Activated T-cell treated with anti-CD3 and anti-CD28 coated beads, Interleukin-2, amount 50 U/mL, for 24 hours (primary cell): ENCODE data around the gene PATJ.
"Not testable (repeated sequence)": the region's sequence is repeated elsewhere in the genome, so short reads cannot be mapped to it uniquely, and the experiment has no call there.

Experiments used
- DNase-seq: peaks from one replicate; pipeline ENCODE4 v3.0.0-alpha.2; 2020
- H3K27ac Mint-ChIP-seq: 2 replicates; pipeline ENCODE4 v1.8.0; 2020; ENCODE audit warnings: mild to moderate bottlenecking, mixed read lengths
- H3K27me3 Mint-ChIP-seq: 2 replicates; pipeline ENCODE4 v1.8.0; 2020; ENCODE audit warnings: mixed read lengths
- H3K36me3 Mint-ChIP-seq: 2 replicates; pipeline ENCODE4 v1.8.0; 2020; ENCODE audit warnings: low read depth, mixed read lengths
- H3K4me1 Mint-ChIP-seq: 2 replicates; pipeline ENCODE4 v1.8.0; 2020; ENCODE audit warnings: low read depth, mixed read lengths
- H3K4me3 Mint-ChIP-seq: 2 replicates; pipeline ENCODE4 v1.8.0; 2020; ENCODE audit warnings: mild to moderate bottlenecking, moderate library complexity, mixed read lengths
- H3K9me3 Mint-ChIP-seq: 2 replicates; pipeline ENCODE4 v1.8.0; 2020; ENCODE audit warnings: mixed read lengths

Gene PATJ

DNA sequence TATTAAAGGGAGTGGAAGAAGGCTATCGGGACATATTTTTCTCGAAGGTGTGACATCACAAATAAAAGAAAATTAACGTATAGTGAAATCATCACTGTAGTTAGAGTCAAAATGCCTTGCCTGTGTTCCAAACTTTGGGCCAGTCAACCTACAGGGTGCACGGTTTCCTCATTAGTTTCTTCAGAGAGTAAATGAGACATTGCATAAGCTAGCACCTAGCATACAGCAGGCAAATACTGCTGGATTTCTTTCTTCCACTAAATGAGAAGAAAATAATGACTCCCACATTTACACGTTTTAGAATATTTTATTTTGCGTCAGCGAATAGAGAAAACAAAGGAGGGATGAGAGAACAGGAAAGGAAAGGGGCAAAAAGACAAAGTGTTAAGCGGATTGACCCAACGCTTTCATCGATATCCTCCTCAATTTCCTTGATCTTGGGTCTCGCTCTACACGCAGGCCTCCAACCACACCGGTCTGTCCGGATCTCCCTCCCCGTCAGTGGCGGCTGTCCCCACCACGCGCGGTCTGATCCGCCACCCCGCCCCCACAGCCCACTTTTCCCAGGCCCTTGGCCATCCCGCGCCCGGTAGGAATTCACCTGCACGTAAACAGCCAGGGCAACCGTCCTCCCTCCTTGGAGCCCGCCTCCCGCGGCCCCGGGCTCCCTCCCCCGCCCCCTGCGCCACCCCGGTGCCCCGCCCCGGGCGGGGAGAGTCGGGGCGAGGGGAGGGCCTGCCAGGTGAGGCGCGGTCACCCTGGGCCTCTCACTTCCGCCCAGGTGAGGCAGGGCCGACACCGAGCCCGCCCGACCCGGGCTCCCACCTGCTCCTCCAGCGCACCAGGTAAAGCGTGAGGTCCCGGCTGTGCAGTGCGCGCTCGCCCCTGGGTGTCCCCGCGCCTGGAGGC lies at the start of gene PATJ:
Gene PATJ, plus strand, starts transcription at position 770 of the 909 bp plus-strand sequence. CDS start 20,413 bp downstream, outside the sequence.
- DNase-seq: peak; percentile 80
- Mint-ChIP-seq H3K4me1 (peaks cover 25% of the 10 kb centered on the region), H3K27ac (peak within 1 kb of the TSS; percentile 92), H3K4me3 (peak within 1 kb of the TSS; percentile 89), H3K36me3 (no peaks in the 10 kb centered on the region), H3K27me3 (no peaks in the 10 kb centered on the region), H3K9me3 (no peaks in the 10 kb centered on the region)

GRCh38 chr1:61699911-61700851 lies 42.1 kb upstream of the PATJ start:
- no peaks in the 10 kb centered on the region for H3K27me3 Mint-ChIP-seq

DNA sequence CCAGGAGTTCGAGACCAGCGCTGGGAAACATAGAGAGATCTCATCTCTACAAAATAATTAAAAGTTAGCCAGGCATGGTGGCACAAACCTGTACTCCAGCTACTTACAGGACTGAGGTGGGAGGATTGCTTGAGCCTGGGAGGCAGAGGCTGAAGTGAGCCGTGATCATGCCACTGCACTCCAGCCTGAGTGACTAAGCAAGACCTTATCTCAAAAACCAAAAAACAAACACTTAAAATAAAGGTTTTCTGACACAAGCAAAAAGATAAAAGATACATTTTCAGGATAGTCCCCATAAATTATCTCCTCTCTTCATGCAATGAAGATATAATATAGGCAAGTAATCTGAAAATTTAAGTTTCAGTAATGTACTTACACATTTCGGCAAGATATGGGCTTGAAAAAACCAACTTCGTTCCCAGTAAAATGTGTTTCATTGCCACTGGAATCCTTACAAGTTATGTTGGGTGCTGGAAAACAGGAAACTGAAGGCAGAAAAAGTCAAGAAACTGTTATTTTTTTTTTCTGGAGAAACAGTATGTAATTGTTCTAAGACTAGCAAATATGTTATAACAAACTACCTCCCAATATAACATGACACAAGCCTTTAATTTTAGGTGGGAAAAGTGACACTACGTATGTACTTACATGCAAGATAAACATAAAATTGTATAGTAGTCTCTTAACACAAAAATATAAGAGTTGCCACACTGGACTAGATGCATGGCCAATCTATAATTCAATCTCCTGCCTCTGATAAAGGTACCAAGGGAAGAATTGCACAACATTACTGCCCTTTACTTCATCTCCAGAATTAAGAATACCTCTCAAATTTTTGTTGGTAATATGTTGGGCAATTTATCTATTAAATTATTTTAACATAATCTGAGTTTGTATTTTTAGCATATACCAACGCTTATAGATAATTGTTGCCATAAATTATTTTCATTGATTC lies 33.0 kb upstream of the PATJ start:
- Mint-ChIP-seq H3K27me3 (no peaks in the 10 kb centered on the region), H3K27ac (no peak overlapping the region), H3K36me3 (peaks cover 81% of the 10 kb centered on the region), H3K4me3 (no peak overlapping the region), H3K4me1 (peaks cover 4% of the 10 kb centered on the region), H3K9me3 (no peaks in the 10 kb centered on the region)
- no peak for DNase-seq

More at GRCh38 chr1:61699911-61700851, 42.1 kb upstream of the PATJ start:
- Mint-ChIP-seq H3K4me3 (no peak overlapping the region), H3K27ac (peak overlapping the region; percentile 50), H3K4me1 (no peaks in the 10 kb centered on the region), H3K36me3 (peaks cover 69% of the 10 kb centered on the region), H3K9me3 (no peaks in the 10 kb centered on the region)
- DNase-seq: no peak

- no peaks in the 10 kb centered on the region for H3K9me3 Mint-ChIP-seq
- no peaks in the 10 kb centered on the region for H3K27me3 Mint-ChIP-seq
- H3K27ac Mint-ChIP-seq: no peak overlapping the region
- H3K4me3 Mint-ChIP-seq: no peak overlapping the region
- peaks cover 80% of the 10 kb centered on the region for H3K36me3 Mint-ChIP-seq
- H3K4me1 Mint-ChIP-seq: peaks cover 6% of the 10 kb centered on the region
- DNase-seq: no peak
These were observed 32.4 kb upstream of the PATJ start for GRCh38 chr1:61709908-61710289.

GRCh38 chr1:61711257-61711656 lies 31.0 kb upstream of the PATJ start:
- H3K4me1 Mint-ChIP-seq, H3K4me3 Mint-ChIP-seq, H3K9me3 Mint-ChIP-seq, DNase-seq, H3K27ac Mint-ChIP-seq, H3K27me3 Mint-ChIP-seq: not testable (repeated sequence)
- peaks cover 73% of the 10 kb centered on the region for H3K36me3 Mint-ChIP-seq

DNA sequence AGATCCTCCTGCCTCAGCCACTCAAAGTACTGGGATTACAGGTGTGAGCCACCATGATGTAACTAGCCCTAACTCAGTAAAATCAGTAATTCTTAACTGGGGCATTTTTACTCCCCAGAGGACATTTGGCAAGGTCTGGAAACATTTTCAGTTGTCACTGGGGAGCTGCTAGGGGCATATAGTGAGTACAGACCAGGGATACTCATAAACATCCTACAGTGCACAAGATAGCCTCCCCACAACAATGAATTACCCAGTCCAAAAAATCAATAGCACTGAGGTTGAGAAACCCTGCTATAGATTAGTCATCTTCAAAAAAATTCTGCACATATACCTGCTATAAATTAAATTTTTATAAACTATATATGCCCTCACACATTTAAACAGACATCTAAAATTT lies 30.3 kb upstream of the PATJ start:
- Mint-ChIP-seq H3K9me3 (no peaks in the 10 kb centered on the region), H3K36me3 (peaks cover 73% of the 10 kb centered on the region), H3K27me3 (no peaks in the 10 kb centered on the region), H3K27ac (peak overlapping the region; percentile 15), H3K4me1 (peaks cover 9% of the 10 kb centered on the region), H3K4me3 (no peak overlapping the region)
- no peak for DNase-seq

- not testable (repeated sequence) for H3K4me3 Mint-ChIP-seq, H3K27me3 Mint-ChIP-seq, H3K27ac Mint-ChIP-seq, H3K9me3 Mint-ChIP-seq, DNase-seq
- H3K36me3 Mint-ChIP-seq: peaks cover 66% of the 10 kb centered on the region
- peaks cover 33% of the 10 kb centered on the region for H3K4me1 Mint-ChIP-seq
These were observed 23.1 kb upstream of the PATJ start for GRCh38 chr1:61718996-61719663.

DNA sequence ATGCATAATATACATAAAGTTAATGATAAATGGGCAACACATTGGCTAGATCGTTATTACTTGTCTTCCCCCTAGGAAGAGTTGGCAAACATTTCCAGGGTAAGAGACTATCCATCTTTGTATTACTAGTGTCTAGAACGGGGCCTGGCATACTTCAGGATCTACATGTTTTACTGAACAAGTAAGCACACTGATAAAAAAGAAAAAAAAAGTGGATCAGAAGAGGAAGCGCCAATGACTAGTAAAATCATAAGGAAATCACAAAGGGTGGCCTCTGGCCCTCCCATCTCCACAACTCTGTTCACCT lies 17.8 kb upstream of the PATJ start:
- peaks cover 43% of the 10 kb centered on the region for H3K36me3 Mint-ChIP-seq
- no peaks in the 10 kb centered on the region for H3K27me3 Mint-ChIP-seq
- H3K4me1 Mint-ChIP-seq: peaks cover 24% of the 10 kb centered on the region
- peak overlapping the region; percentile 100 for H3K27ac Mint-ChIP-seq
- peak overlapping the region; percentile 98 for H3K4me3 Mint-ChIP-seq
- no peaks in the 10 kb centered on the region for H3K9me3 Mint-ChIP-seq
- no peak for DNase-seq

DNA sequence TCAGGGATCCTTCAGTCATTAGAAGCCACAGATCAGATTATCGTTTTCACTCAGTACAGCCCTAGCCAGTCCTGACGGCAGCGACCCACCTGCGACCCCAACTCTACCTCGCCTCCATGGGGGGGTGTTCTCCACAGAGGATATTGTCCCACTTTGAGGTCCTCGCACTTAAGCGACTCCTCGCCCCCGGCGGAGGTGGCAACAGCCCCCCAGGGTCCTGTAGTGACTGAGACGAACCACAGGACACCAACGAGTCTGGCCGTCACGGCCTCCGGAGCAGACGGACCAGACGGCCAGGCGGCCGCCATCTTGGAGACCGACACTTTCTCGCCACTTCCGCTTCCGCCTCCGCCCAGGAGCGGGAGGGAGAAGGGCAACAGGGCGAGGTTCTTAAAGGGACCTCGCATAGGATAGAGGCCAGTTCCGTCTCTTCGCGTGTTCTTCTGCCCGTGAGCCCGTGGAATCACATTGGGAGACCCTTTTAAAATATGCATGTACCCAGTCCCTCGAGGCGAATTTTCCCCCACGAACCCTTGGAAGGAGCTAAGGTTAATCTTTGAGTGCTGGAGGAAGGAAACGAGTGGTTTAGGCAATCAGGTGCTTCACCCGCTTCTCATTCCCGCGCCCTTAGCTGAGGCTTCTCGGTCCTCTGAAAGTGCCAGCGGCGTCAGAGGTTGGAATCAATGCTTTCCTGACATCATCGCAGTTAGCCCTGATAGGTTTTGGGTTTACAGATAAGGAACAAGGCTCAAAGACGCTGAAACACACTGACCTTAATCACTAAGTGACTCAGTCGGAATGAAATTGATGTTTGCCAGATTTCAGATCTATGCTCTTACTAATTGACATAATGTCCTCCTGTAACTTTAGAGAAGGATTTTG lies 17.2 kb upstream of the PATJ start, which contains the start of gene TM2D1:
Gene TM2D1, minus strand, starts transcription at position 329 of the 882 bp plus-strand sequence. Its CDS starts 21 bp downstream, at position 308.
- DNase-seq: peak; percentile 91

GRCh38 chr1:61727544-61727943 lies 14.7 kb upstream of the PATJ start:
- no peak for DNase-seq
- no peak overlapping the region for H3K27ac Mint-ChIP-seq
- peaks cover 15% of the 10 kb centered on the region for H3K4me1 Mint-ChIP-seq
- H3K27me3 Mint-ChIP-seq: no peaks in the 10 kb centered on the region
- peaks cover 23% of the 10 kb centered on the region for H3K36me3 Mint-ChIP-seq
- H3K4me3 Mint-ChIP-seq: no peak overlapping the region
- H3K9me3 Mint-ChIP-seq: no peaks in the 10 kb centered on the region

More for the DNA sequence above, 17.2 kb upstream of the PATJ start, which contains the start of gene TM2D1:
- H3K36me3 Mint-ChIP-seq: peaks cover 39% of the 10 kb centered on the region
- H3K9me3 Mint-ChIP-seq: no peaks in the 10 kb centered on the region
- H3K4me1 Mint-ChIP-seq: peaks cover 24% of the 10 kb centered on the region
- H3K27ac Mint-ChIP-seq: peak within 1 kb of the TSS; percentile 100
- H3K27me3 Mint-ChIP-seq: no peaks in the 10 kb centered on the region
- peak within 1 kb of the TSS; percentile 98 for H3K4me3 Mint-ChIP-seq

GRCh38 chr1:61730679-61731078 lies 11.6 kb upstream of the PATJ start:
- not testable (repeated sequence) for H3K4me3 Mint-ChIP-seq, H3K36me3 Mint-ChIP-seq, DNase-seq, H3K27ac Mint-ChIP-seq, H3K27me3 Mint-ChIP-seq, H3K9me3 Mint-ChIP-seq, H3K4me1 Mint-ChIP-seq

DNA sequence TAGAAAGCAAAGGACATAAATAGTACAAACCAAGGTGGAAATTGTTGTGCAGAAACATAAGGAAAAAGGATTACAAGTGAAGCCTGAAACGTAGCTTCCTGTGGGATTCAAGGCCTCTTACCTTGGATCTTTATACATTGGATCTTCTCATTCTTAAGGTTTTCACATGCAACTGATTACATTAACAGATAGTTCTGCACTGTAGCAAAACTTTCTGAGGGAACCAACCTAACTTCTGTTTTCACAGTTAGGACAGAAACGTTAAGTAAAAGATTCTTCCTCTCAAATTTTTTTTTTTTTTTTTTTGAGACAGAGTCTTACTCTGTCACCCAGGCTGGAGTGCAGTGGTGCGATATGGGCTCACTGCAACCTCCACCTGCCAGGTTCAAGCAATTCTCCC lies 9.6 kb upstream of the PATJ start:
- peaks cover 4% of the 10 kb centered on the region for H3K4me1 Mint-ChIP-seq
- no peak overlapping the region for H3K4me3 Mint-ChIP-seq
- no peaks in the 10 kb centered on the region for H3K9me3 Mint-ChIP-seq
- H3K27me3 Mint-ChIP-seq: no peaks in the 10 kb centered on the region
- H3K36me3 Mint-ChIP-seq: no peaks in the 10 kb centered on the region
- no peak for DNase-seq
- no peak overlapping the region for H3K27ac Mint-ChIP-seq
